ENCODE measurements around the gene PEPD. TPM values are rescaled to one million over a fixed set of nuclear protein-coding genes. Genes with fewer than 3 reads are reported as not detected.
"Not testable (repeated sequence)": the region's sequence is repeated elsewhere in the genome, so short reads cannot be mapped to it uniquely, and the experiment has no call there.

Gene PEPD
- total RNA-seq, 1 donor: 23.5 TPM

DNA sequence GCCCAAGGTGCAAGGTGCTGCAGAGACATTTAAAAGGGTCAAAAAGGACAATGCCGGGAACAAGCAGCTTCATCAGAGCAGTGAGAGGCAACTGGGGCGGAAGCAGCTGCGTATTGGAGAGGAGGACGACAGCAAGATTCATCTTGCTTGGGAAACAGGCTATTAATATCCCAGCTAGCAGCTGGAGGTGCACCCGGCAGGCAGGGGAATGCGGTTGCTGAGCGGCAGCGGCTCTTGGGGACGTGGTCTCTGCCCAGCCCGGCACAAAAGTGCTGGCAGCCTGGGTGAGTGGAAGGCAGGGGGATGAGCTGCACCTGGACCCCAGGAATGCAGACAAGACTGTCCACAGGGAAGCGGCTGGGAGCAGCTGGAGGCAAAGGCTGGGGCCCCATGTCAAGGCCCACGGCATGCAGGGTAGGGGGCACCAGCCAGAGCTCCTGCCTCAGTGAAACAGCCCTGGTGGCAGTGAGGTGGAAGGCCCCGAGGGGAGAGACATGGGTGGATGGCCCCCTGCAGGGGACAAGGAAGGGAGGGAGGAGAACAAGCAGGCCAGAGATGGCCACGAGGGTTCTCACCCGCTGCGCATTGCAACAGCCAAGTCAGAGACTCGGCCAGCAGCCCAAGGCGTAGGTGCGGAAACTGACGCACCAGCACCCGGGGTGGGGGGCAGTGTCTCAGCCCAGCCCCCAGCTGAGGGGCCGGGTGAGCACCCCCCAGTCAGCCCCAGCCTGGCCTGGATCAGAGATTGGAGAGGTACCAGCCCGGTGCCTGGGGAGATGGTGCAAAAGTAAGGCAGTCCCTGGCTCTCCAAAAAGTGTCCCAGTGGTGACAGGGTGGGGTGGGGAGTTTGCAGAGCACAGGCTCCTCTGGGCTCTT is 34.4 kb downstream of the PEPD start:
- Histone ChIP-seq H3K27me3 (ENCODE audit: insufficient read depth, low read length) (no peaks in the 10 kb centered on the region), H3K4me3 (ENCODE audit: low read length) (no peak overlapping the region), H3K9me3 (ENCODE audit: low read depth, low read length) (peaks cover 6% of the 10 kb centered on the region), H3K4me1 (ENCODE audit: insufficient read depth, low read length) (no peaks in the 10 kb centered on the region)

DNA sequence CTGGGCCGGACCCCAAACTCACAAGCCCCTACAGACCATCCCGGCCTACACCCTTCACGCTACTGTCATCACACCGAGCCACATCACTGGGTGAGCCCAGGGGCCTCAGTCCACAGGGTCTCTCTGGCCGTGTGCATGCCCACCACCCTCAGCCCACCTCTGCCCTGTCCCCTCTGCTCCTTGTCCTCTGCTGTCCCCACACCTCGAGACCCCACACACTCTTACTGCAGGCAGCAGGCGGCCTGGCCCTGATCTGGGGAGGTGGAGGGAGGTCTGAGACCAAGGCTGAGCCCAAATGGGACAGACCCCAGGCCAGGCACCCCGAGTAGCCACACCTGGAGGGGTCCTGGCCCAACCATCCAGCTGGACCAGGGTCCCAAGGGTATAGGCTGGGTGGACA is 35.2 kb downstream of the PEPD start:
- H3K27me3 ChIP-seq (ENCODE audit: insufficient read depth, low read length): no peaks in the 10 kb centered on the region
- no peaks in the 10 kb centered on the region for H3K4me1 ChIP-seq (ENCODE audit: insufficient read depth, low read length)
- peaks cover 6% of the 10 kb centered on the region for H3K9me3 ChIP-seq (ENCODE audit: low read depth, low read length)
- no peak overlapping the region for H3K4me3 ChIP-seq (ENCODE audit: low read length)

DNA sequence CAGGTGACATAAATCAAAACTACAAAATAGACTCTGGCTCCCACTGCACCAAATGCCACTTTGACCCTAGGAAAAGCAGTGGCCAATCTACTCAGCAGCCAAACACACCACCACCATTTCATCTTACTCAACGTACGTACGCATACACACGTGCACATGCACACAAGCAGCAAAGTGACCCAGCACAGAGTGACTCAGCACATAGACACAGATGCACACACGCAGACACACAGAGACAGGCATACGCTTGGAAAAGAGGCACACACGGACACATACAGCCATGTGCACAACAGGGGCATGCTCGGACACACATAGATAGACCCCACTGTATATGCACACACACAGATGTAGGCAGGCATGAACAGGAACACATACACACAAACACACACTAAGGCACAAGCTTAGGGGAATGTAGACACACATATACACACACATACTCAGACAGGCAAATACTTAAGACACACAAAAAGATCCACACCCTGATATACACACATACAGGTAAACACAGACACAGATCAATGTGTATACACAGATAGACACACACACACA is 37.3 kb downstream of the PEPD start:
- H3K4me3 ChIP-seq (ENCODE audit: low read length): no peak overlapping the region
- H3K9me3 ChIP-seq (ENCODE audit: low read depth, low read length): peaks cover 6% of the 10 kb centered on the region
- H3K4me1 ChIP-seq (ENCODE audit: insufficient read depth, low read length): no peaks in the 10 kb centered on the region
- no peaks in the 10 kb centered on the region for H3K27me3 ChIP-seq (ENCODE audit: insufficient read depth, low read length)

DNA sequence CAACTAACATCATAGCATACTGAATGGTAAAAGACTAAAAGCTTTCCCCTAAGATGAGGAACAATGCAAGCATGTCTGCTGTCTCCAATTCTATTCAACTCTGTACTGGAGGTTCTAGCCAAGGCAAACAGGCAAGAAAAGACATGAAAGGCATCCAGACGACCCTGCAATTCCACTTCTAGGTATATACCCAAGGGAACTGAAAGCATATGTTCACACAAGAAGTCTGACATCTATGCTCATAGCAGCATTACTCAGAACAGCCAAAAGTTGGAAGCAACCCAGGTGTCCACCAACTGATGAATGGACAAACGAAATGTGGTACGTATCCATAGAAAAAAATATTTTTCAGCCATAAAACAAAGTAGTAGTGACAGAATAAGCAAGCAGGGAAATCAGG is 39.1 kb downstream of the PEPD start:
- Histone ChIP-seq H3K4me3 (ENCODE audit: low read length) (no peak overlapping the region), H3K27me3 (ENCODE audit: insufficient read depth, low read length) (no peaks in the 10 kb centered on the region), H3K9me3 (ENCODE audit: low read depth, low read length) (peaks cover 6% of the 10 kb centered on the region), H3K4me1 (ENCODE audit: insufficient read depth, low read length) (no peaks in the 10 kb centered on the region)

GRCh38 chr19:33481863-33482262 is 39.7 kb downstream of the PEPD start:
- Histone ChIP-seq H3K27me3 (ENCODE audit: insufficient read depth, low read length) (no peaks in the 10 kb centered on the region), H3K9me3 (ENCODE audit: low read depth, low read length) (peaks cover 6% of the 10 kb centered on the region), H3K4me1 (ENCODE audit: insufficient read depth, low read length) (no peaks in the 10 kb centered on the region), H3K4me3 (ENCODE audit: low read length) (no peak overlapping the region)

- not testable (repeated sequence) for H3K4me3 ChIP-seq (ENCODE audit: low read length)
Observed at GRCh38 chr19:33479570-33479969, 42.0 kb downstream of the PEPD start.

DNA sequence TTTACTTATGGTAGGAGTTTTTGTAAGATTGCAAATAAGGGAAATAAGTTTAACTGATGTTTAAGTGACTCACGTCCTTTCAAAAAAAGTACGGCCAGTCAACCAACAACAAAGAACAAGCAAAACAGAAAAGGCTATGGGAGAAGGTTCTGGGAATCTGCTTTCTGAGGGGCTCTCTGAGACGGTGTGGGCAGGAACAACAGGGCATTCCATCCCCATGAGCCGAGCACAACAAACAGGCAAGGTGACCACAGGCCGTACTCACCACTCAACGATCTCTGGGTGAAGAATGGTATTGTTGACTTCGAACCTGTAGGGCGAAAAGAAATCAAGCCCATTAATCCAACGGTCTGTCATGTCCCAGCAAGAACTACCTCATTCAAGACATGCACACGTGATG is 43.8 kb downstream of the PEPD start:
- no peak overlapping the region for H3K4me3 ChIP-seq (ENCODE audit: low read length)

More at GRCh38 chr19:33479570-33479969, 42.0 kb downstream of the PEPD start:
- not testable (repeated sequence) for H3K4me1 ChIP-seq (ENCODE audit: insufficient read depth, low read length); H3K27me3 ChIP-seq (ENCODE audit: insufficient read depth, low read length); H3K9me3 ChIP-seq (ENCODE audit: low read depth, low read length)

GRCh38 chr19:33476151-33476707 is 45.4 kb downstream of the PEPD start:
- Histone ChIP-seq H3K27me3 (ENCODE audit: insufficient read depth, low read length) (no peaks in the 10 kb centered on the region), H3K4me1 (ENCODE audit: insufficient read depth, low read length) (no peaks in the 10 kb centered on the region), H3K9me3 (ENCODE audit: low read depth, low read length) (no peaks in the 10 kb centered on the region), H3K4me3 (ENCODE audit: low read length) (no peak overlapping the region)

More for the DNA sequence above, 43.8 kb downstream of the PEPD start:
- peaks cover 1% of the 10 kb centered on the region for H3K9me3 ChIP-seq (ENCODE audit: low read depth, low read length)
- no peaks in the 10 kb centered on the region for H3K4me1 ChIP-seq (ENCODE audit: insufficient read depth, low read length)
- H3K27me3 ChIP-seq (ENCODE audit: insufficient read depth, low read length): no peaks in the 10 kb centered on the region

GRCh38 chr19:33473653-33474305 is 47.8 kb downstream of the PEPD start:
- Histone ChIP-seq H3K4me1 (ENCODE audit: insufficient read depth, low read length) (no peaks in the 10 kb centered on the region), H3K4me3 (ENCODE audit: low read length) (no peak overlapping the region), H3K9me3 (ENCODE audit: low read depth, low read length) (no peaks in the 10 kb centered on the region), H3K27me3 (ENCODE audit: insufficient read depth, low read length) (no peaks in the 10 kb centered on the region)

- no peaks in the 10 kb centered on the region for H3K9me3 ChIP-seq (ENCODE audit: low read depth, low read length)
- H3K27me3 ChIP-seq (ENCODE audit: insufficient read depth, low read length): no peaks in the 10 kb centered on the region
- no peak overlapping the region for H3K4me3 ChIP-seq (ENCODE audit: low read length)
- no peaks in the 10 kb centered on the region for H3K4me1 ChIP-seq (ENCODE audit: insufficient read depth, low read length)
Observed at GRCh38 chr19:33472691-33473652, 48.6 kb downstream of the PEPD start.

DNA sequence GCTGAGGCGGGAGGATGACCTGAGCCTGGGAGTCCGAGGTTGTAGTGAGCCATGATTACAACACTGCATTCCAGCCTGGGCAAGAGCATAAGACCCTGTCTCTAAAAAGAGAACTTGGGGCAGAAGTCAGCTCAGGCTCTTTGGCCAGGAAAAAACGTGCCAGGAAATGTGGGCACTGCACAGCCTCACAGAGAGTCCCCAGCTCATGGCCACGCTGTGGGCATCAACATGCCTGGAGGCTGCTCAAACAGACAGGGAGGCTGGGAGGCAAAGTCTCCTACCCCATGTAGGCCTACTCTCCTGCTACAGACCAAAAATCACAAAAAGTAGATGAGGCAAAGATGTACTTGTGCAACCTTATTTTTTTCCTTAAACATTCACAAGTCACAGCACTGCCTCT is 49.4 kb downstream of the PEPD start:
- Histone ChIP-seq H3K4me1 (ENCODE audit: insufficient read depth, low read length) (no peaks in the 10 kb centered on the region), H3K4me3 (ENCODE audit: low read length) (no peak overlapping the region), H3K9me3 (ENCODE audit: low read depth, low read length) (no peaks in the 10 kb centered on the region), H3K27me3 (ENCODE audit: insufficient read depth, low read length) (no peaks in the 10 kb centered on the region)

GRCh38 chr19:33471111-33471996 is 50.2 kb downstream of the PEPD start:
- no peak overlapping the region for H3K4me3 ChIP-seq (ENCODE audit: low read length)
- no peaks in the 10 kb centered on the region for H3K4me1 ChIP-seq (ENCODE audit: insufficient read depth, low read length)
- no peaks in the 10 kb centered on the region for H3K27me3 ChIP-seq (ENCODE audit: insufficient read depth, low read length)
- no peaks in the 10 kb centered on the region for H3K9me3 ChIP-seq (ENCODE audit: low read depth, low read length)

DNA sequence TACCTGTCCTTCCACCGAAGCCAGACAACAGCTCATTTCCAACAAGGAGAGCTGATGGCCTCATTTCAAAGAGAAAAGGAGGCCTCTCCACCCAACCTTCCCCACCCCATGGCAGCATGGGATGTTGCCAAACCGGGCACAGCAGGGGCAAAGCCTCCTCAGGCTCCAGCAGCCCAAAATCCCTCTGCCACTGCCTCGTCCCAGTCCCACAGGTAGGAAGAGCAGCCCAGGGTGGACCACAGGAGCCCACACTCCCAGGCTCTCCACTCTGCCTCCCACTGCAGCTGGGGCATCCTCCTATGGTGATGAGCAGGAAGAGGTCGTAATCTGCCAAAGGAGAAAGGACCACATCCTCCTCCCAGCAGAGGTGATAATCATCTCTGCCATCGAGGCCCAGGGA is 50.9 kb downstream of the PEPD start:
- Histone ChIP-seq H3K4me3 (ENCODE audit: low read length) (no peak overlapping the region), H3K9me3 (ENCODE audit: low read depth, low read length) (no peaks in the 10 kb centered on the region), H3K4me1 (ENCODE audit: insufficient read depth, low read length) (no peaks in the 10 kb centered on the region), H3K27me3 (ENCODE audit: insufficient read depth, low read length) (no peaks in the 10 kb centered on the region)

- Histone ChIP-seq H3K4me1 (ENCODE audit: insufficient read depth, low read length) (no peaks in the 10 kb centered on the region), H3K27me3 (ENCODE audit: insufficient read depth, low read length) (no peaks in the 10 kb centered on the region), H3K9me3 (ENCODE audit: low read depth, low read length) (no peaks in the 10 kb centered on the region), H3K4me3 (ENCODE audit: low read length) (no peak overlapping the region)
Observed at GRCh38 chr19:33470040-33470330, 51.6 kb downstream of the PEPD start.
